Measurements from ENCODE around the gene PLCH1. TPM values are rescaled to one million over a fixed set of nuclear protein-coding genes. Genes with fewer than 3 reads are reported as not detected.

PLCH1 gene
- total and polyA plus RNA-seq, 2 experiments from 2014 or later: 8.1 to 25.3 TPM

DNA sequence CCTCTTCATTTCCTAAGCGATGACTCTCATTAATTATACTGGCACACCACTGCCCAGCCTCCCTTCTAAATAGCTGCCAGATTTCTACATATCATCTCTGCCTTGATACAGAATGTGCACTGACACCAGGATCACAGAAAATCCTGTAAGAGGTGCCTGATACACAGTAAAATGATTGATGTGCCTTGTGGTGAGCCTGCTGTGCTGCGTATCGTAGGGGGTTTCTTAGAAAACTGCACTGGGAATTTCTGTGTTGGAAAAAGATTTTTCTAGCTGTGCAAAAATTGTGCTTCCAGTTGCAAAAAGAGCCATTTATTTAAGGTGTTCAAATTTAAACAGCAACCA, 3.0 kb upstream of the PLCH1 start:
- Mint-ChIP-seq H3K27ac (no peak overlapping the region), H3K4me3 (peak overlapping the region; percentile 53; the same call in 1 of the 3 replicates), H3K4me1 (peaks cover 57% of the 10 kb centered on the region), H3K27me3 (ENCODE audit: insufficient read depth, low read depth, poor library complexity) (peaks cover 15% of the 10 kb centered on the region), H3K9me3 (no peaks in the 10 kb centered on the region), H3K36me3 (ENCODE audit: low read depth) (no peaks in the 10 kb centered on the region)
- peak overlapping the region; percentile 5; the same call in 1 of the 2 replicates for H2AFZ ChIP-seq
- H3K36me3 ChIP-seq (ENCODE audit: insufficient read depth): no peaks in the 10 kb centered on the region
- peak overlapping the region; percentile 65 for H3K4me2 ChIP-seq
- peaks cover 63% of the 10 kb centered on the region for H3K4me1 ChIP-seq (ENCODE audit: insufficient read depth)
- peaks cover 3% of the 10 kb centered on the region; the same call in 1 of the 2 replicates for H3K27me3 ChIP-seq (ENCODE audit: insufficient read depth)
- peaks cover 10% of the 10 kb centered on the region for H3K79me2 ChIP-seq (replicated peaks; ENCODE audit: insufficient read depth)
- H4K20me1 ChIP-seq (replicated peaks; ENCODE audit: insufficient read depth): no peaks in the 10 kb centered on the region; the same call in 1 of the 2 replicates
- TF ChIP-seq EZH2 (IDR thresholded peaks at IDR 0.05; ENCODE audit: low read depth, unreplicated experiment) (no peak), STAT1 (IDR thresholded peaks at IDR 0.05; ENCODE audit: unreplicated experiment) (no peak), EZH2phosphoT487 (IDR thresholded peaks at IDR 0.05; ENCODE audit: unreplicated experiment) (no peak), NANOG (IDR thresholded peaks at IDR 0.05; ENCODE audit: borderline replicate concordance) (no peak), CREB1 (CRISPR knock-in tag; IDR thresholded peaks at IDR 0.05; ENCODE audit: low read depth) (no peak), ZNF331 (CRISPR knock-in tag; IDR thresholded peaks at IDR 0.05; ENCODE audit: low read depth) (no peak), POLR2AphosphoS5 (IDR thresholded peaks at IDR 0.05; ENCODE audit: low read depth) (no peak), JUNB (IDR thresholded peaks at IDR 0.05; ENCODE audit: unreplicated experiment) (no peak), ZNF114 (CRISPR knock-in tag; IDR thresholded peaks at IDR 0.05) (no peak)
- TF ChIP-seq, protein P1, sequence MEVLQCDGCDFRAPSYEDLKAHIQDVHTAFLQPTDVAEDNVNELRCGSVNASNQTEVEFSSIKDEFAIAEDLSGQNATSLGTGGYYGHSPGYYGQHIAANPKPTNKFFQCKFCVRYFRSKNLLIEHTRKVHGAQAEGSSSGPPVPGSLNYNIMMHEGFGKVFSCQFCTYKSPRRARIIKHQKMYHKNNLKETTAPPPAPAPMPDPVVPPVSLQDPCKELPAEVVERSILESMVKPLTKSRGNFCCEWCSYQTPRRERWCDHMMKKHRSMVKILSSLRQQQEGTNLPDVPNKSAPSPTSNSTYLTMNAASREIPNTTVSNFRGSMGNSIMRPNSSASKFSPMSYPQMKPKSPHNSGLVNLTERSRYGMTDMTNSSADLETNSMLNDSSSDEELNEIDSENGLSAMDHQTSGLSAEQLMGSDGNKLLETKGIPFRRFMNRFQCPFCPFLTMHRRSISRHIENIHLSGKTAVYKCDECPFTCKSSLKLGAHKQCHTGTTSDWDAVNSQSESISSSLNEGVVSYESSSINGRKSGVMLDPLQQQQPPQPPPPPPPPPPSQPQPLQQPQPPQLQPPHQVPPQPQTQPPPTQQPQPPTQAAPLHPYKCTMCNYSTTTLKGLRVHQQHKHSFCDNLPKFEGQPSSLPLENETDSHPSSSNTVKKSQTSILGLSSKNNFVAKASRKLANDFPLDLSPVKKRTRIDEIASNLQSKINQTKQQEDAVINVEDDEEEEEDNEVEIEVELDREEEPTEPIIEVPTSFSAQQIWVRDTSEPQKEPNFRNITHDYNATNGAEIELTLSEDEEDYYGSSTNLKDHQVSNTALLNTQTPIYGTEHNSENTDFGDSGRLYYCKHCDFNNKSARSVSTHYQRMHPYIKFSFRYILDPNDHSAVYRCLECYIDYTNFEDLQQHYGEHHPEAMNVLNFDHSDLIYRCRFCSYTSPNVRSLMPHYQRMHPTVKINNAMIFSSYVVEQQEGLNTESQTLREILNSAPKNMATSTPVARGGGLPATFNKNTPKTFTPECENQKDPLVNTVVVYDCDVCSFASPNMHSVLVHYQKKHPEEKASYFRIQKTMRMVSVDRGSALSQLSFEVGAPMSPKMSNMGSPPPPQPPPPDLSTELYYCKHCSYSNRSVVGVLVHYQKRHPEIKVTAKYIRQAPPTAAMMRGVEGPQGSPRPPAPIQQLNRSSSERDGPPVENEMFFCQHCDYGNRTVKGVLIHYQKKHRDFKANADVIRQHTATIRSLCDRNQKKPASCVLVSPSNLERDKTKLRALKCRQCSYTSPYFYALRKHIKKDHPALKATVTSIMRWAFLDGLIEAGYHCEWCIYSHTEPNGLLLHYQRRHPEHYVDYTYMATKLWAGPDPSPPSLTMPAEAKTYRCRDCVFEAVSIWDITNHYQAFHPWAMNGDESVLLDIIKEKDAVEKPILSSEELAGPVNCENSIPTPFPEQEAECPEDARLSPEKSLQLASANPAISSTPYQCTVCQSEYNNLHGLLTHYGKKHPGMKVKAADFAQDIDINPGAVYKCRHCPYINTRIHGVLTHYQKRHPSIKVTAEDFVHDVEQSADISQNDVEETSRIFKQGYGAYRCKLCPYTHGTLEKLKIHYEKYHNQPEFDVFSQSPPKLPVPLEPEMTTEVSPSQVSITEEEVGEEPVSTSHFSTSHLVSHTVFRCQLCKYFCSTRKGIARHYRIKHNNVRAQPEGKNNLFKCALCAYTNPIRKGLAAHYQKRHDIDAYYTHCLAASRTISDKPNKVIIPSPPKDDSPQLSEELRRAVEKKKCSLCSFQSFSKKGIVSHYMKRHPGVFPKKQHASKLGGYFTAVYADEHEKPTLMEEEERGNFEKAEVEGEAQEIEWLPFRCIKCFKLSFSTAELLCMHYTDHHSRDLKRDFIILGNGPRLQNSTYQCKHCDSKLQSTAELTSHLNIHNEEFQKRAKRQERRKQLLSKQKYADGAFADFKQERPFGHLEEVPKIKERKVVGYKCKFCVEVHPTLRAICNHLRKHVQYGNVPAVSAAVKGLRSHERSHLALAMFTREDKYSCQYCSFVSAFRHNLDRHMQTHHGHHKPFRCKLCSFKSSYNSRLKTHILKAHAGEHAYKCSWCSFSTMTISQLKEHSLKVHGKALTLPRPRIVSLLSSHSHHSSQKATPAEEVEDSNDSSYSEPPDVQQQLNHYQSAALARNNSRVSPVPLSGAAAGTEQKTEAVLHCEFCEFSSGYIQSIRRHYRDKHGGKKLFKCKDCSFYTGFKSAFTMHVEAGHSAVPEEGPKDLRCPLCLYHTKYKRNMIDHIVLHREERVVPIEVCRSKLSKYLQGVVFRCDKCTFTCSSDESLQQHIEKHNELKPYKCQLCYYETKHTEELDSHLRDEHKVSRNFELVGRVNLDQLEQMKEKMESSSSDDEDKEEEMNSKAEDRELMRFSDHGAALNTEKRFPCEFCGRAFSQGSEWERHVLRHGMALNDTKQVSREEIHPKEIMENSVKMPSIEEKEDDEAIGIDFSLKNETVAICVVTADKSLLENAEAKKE (CRISPR knock-in tag; IDR thresholded peaks at IDR 0.05): no peak
- TF ChIP-seq, protein P2, sequence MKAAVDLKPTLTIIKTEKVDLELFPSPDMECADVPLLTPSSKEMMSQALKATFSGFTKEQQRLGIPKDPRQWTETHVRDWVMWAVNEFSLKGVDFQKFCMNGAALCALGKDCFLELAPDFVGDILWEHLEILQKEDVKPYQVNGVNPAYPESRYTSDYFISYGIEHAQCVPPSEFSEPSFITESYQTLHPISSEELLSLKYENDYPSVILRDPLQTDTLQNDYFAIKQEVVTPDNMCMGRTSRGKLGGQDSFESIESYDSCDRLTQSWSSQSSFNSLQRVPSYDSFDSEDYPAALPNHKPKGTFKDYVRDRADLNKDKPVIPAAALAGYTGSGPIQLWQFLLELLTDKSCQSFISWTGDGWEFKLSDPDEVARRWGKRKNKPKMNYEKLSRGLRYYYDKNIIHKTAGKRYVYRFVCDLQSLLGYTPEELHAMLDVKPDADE (IDR thresholded peaks at IDR 0.05): no peak
- TF ChIP-seq, protein P3, sequence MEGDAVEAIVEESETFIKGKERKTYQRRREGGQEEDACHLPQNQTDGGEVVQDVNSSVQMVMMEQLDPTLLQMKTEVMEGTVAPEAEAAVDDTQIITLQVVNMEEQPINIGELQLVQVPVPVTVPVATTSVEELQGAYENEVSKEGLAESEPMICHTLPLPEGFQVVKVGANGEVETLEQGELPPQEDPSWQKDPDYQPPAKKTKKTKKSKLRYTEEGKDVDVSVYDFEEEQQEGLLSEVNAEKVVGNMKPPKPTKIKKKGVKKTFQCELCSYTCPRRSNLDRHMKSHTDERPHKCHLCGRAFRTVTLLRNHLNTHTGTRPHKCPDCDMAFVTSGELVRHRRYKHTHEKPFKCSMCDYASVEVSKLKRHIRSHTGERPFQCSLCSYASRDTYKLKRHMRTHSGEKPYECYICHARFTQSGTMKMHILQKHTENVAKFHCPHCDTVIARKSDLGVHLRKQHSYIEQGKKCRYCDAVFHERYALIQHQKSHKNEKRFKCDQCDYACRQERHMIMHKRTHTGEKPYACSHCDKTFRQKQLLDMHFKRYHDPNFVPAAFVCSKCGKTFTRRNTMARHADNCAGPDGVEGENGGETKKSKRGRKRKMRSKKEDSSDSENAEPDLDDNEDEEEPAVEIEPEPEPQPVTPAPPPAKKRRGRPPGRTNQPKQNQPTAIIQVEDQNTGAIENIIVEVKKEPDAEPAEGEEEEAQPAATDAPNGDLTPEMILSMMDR (conservative IDR thresholded peaks at IDR 0.05; ENCODE audit: low read depth in 2 of 2): no peak
- TF ChIP-seq, protein P4, sequence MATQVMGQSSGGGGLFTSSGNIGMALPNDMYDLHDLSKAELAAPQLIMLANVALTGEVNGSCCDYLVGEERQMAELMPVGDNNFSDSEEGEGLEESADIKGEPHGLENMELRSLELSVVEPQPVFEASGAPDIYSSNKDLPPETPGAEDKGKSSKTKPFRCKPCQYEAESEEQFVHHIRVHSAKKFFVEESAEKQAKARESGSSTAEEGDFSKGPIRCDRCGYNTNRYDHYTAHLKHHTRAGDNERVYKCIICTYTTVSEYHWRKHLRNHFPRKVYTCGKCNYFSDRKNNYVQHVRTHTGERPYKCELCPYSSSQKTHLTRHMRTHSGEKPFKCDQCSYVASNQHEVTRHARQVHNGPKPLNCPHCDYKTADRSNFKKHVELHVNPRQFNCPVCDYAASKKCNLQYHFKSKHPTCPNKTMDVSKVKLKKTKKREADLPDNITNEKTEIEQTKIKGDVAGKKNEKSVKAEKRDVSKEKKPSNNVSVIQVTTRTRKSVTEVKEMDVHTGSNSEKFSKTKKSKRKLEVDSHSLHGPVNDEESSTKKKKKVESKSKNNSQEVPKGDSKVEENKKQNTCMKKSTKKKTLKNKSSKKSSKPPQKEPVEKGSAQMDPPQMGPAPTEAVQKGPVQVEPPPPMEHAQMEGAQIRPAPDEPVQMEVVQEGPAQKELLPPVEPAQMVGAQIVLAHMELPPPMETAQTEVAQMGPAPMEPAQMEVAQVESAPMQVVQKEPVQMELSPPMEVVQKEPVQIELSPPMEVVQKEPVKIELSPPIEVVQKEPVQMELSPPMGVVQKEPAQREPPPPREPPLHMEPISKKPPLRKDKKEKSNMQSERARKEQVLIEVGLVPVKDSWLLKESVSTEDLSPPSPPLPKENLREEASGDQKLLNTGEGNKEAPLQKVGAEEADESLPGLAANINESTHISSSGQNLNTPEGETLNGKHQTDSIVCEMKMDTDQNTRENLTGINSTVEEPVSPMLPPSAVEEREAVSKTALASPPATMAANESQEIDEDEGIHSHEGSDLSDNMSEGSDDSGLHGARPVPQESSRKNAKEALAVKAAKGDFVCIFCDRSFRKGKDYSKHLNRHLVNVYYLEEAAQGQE (IDR thresholded peaks at IDR 0.05; ENCODE audit: unreplicated experiment): no peak
- H3F3A ChIP-seq (replicated peaks; ENCODE audit: low read depth): no peaks in the 10 kb centered on the region
- DNase-seq (ENCODE audit: low spot score): no peak
- H3K4me3 ChIP-seq: no peak overlapping the region
- ATAC-seq: no peak
- H3K27ac ChIP-seq (ENCODE audit: low read depth): no peak overlapping the region
- H3K9me2 ChIP-seq (ENCODE audit: insufficient read depth): no peaks in the 10 kb centered on the region
